Measurements from ENCODE around the gene KIF26A. TPM values are rescaled to one million over a fixed set of nuclear protein-coding genes. Genes with fewer than 3 reads are reported as not detected.

Gene KIF26A
- total RNA-seq, 2 donors from 2014 or later: 0.43 TPM; not detected in 1

DNA sequence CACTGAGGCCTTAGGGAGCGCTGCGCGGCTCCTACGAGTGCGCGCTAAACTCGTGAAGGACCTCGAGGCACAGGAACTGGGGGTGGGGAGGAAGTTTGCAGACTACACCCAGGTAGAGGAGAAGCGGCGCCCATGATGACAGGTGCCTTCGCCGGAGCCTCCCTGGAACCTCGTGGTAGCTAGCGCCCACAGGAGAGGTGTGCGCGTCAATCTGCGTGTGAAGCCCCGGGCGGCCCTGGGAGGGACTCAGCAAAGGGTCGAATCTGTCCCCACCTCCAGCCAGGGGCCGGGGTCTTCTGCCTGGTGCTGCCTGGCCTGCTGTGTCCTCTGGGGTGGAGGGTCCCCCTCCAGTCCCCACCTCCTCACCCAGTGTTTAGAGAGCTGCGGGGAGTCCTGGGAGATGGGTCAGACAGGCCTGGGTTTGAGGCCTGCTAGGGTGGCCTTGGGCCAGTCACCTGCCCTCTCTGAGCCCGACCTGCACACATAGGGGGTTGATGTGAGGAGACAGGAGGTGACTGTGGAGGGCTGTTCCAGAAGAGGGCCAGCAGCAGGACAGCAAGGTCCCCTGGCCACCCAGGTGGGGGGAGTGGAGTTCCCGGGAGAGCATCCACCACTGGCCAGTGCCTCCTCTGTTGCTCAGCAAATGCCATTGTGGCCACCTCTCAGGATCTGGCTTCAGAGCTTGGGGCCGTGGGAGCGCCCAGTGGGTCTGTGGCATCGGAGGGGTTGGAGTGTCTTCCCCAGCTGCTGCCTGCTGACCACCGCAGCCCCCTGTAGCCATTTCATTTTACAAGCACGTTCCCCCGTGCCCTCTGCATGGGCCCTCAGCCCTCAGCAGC is 20.2 kb upstream of the KIF26A start:
- Mint-ChIP-seq H3K9me3 (no peaks in the 10 kb centered on the region), H3K36me3 (no peaks in the 10 kb centered on the region), H3K27ac (no peak overlapping the region)
- DNase-seq (ENCODE audit: low spot score in 2 of 2): no peak
- ATAC-seq: no peak

DNA sequence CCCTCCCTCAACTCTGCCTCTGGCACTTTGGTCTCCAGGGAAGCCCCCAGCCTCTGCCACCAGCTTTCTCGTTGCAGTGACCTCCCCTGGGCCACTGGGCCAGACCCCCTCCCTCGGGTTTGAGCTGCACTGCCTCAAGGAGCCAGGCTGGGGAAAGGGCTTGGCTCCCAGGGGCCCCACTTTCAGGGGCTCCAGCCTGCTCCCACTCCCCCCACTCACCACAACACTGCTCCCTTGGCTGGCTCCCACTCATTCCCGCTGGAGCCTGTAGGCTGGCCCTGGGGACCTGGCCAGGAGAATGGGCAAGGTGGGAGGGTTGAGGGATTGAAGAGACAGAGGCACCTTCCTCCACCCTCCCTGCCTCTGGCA is 19.3 kb upstream of the KIF26A start:
- H3K36me3 Mint-ChIP-seq: peaks cover 5 to 6% of the 10 kb centered on the region in 2 donors
- H3K9me3 Mint-ChIP-seq: peaks cover 5 to 6% of the 10 kb centered on the region in 2 donors
- peak overlapping the region in 1 of 2 donors; percentile 14 for H3K27ac Mint-ChIP-seq
- ATAC-seq (no peak), DNase-seq (ENCODE audit: low spot score in 2 of 2) (no peak)

DNA sequence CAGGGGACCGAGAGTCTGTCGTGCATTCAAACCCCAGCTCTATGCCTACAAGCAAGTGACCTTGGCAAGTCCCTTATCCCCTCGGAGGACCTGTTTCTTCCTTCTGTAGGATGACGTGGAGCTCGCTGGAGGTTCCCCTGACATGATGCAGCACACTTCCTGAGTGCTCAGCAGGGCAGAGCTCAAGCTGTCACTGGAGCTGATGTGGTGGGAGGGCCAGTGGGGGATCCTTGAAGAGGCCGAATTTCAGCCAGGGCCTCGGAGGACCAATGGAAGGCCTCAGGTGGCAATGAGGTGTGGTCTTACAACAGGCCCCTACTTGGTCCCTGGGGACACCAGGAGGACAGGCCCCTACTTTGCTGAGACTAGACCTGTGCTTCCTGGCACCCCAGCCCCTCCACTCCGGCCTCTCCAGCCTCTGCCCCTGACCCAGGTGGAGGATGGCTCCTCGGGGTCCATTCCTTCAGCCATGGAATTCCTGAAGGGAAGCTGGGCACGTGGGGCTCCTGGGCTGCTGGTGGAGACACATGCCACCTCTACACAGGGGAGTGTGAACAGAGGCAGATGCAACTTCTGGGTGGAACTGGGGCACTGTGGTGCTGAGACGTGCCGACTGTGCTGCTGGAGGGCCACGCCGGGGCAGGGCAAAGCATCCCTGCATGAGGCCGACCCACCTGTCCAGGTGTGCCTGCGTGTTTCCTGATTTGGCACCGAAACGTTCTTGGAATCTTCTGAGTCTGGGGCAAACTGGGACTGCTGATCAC is 18.7 kb upstream of the KIF26A start:
- ATAC-seq (no peak), DNase-seq (ENCODE audit: low spot score in 2 of 2) (no peak)
- peaks cover 6 to 9% of the 10 kb centered on the region in 2 donors for H3K9me3 Mint-ChIP-seq
- peaks cover 5 to 9% of the 10 kb centered on the region in 2 donors for H3K36me3 Mint-ChIP-seq
- H3K27ac Mint-ChIP-seq: no peak overlapping the region

DNA sequence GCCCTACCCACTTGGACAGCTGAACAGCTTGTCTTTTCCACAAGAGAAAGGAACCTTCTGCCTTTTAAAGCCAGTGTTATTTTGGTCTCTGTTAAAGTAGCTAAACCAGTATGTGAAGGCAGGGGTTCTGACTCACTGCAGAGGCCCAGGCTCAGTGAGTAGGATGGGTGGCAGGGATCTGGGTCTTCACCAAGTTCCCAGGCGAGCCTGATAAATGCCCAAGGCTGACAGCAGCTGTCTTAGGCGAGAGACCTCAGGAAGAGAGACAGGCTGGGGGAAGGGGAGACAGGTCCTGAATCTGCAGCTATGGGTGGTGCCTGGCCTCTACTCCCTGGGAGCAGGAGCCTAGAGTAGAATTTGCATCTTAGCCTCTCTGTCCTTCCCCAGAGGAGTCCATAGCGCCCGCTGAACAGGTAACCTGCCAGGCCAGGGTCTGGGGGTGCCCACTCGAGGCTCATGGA is 18.1 kb upstream of the KIF26A start:
- no peak for DNase-seq (ENCODE audit: low spot score in 2 of 2)
- H3K36me3 Mint-ChIP-seq: peaks cover 10 to 13% of the 10 kb centered on the region in 2 donors
- H3K27ac Mint-ChIP-seq: no peak overlapping the region
- H3K9me3 Mint-ChIP-seq: peaks cover 10 to 14% of the 10 kb centered on the region in 2 donors
- ATAC-seq: no peak

DNA sequence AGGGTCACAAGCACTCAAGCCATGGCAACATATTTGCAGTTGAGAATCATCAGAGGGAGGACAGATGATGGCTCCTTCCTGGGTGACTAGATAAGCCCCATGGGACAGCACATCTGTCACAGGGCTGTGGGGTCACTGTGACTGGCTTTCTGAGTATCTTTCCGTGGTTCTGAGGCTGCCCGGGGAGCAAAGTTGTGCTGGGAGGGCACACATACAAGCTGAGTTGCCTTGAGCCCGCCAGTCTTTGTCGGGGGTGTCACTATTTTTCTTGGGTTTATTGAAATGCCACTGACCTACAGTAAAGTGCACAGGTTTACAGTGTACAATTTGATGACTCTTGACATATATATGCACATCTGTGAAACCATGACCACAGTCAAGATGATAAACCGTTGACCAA is 17.2 kb upstream of the KIF26A start:
- H3K27ac Mint-ChIP-seq: no peak overlapping the region
- ATAC-seq (no peak), DNase-seq (ENCODE audit: low spot score in 2 of 2) (no peak)
- peaks cover 11 to 22% of the 10 kb centered on the region in 2 donors for H3K9me3 Mint-ChIP-seq
- H3K36me3 Mint-ChIP-seq: peaks cover 12 to 17% of the 10 kb centered on the region in 2 donors

GRCh38 chr14:104123879-104124278 is 14.5 kb upstream of the KIF26A start:
- ATAC-seq (no peak), DNase-seq (ENCODE audit: low spot score in 2 of 2) (no peak)
- peaks cover 18 to 36% of the 10 kb centered on the region in 2 donors for H3K9me3 Mint-ChIP-seq
- no peak overlapping the region for H3K27ac Mint-ChIP-seq
- peaks cover 21 to 22% of the 10 kb centered on the region in 2 donors for H3K36me3 Mint-ChIP-seq

DNA sequence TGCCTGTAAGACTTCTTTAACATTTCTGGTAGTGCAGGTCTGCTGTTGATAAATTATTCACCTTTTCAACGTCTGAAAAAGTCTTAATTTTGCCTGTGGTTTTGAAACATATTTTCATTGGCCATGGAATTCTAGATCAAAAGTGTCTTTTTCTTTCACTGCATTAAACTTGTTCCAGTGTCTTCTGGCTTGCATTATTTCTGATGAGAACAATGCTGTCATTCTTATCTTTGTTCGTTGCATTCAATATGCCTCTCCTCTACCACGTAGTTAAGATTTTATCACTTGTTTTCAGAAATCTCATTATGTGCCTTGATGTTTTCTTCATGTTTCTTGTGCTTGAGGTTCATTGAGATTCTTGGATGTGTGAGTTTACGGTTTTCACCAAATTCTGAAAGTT is 13.4 kb upstream of the KIF26A start:
- ATAC-seq: no peak
- Mint-ChIP-seq H3K27ac (no peak overlapping the region), H3K36me3 (peaks cover 30 to 32% of the 10 kb centered on the region in 2 donors), H3K9me3 (peaks cover 28 to 45% of the 10 kb centered on the region in 2 donors)
- no peak for DNase-seq (ENCODE audit: low spot score in 2 of 2)

DNA sequence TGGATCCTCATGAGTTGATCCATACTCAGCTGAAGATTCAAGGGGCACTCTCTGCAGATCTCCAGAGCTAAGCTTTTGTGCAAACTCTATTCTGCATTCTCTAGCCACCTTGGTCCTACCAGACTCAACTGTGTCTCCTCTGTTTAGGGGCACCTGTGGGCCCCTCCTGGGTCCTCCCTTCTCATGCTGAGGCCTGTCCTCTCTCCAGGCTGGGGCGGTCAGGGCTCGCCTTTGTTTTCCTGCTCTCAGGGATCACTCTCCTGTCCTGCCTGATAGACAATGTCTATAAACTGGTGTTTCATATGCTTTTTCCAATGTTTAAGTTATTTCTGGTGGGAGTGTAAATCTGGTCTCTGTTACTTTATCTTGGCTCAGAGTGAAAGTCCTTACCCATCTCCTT is 11.6 kb upstream of the KIF26A start:
- peaks cover 34 to 35% of the 10 kb centered on the region in 2 donors for H3K36me3 Mint-ChIP-seq
- H3K9me3 Mint-ChIP-seq: peaks cover 28 to 48% of the 10 kb centered on the region in 2 donors
- no peak for ATAC-seq
- DNase-seq (ENCODE audit: low spot score in 2 of 2): no peak
- H3K27ac Mint-ChIP-seq: no peak overlapping the region

- no peak for ATAC-seq
- H3K36me3 Mint-ChIP-seq: peaks cover 30% of the 10 kb centered on the region in 2 donors
- H3K9me3 Mint-ChIP-seq: peaks cover 24 to 43% of the 10 kb centered on the region in 2 donors
- H3K27ac Mint-ChIP-seq: no peak overlapping the region
- no peak for DNase-seq (ENCODE audit: low spot score in 2 of 2)
Observed at GRCh38 chr14:104128981-104129380, 9.4 kb upstream of the KIF26A start.

GRCh38 chr14:104129556-104129955 is 8.8 kb upstream of the KIF26A start:
- peaks cover 26 to 29% of the 10 kb centered on the region in 2 donors for H3K36me3 Mint-ChIP-seq
- no peak overlapping the region for H3K27ac Mint-ChIP-seq
- ATAC-seq (no peak), DNase-seq (ENCODE audit: low spot score in 2 of 2) (no peak)
- peaks cover 21 to 39% of the 10 kb centered on the region in 2 donors for H3K9me3 Mint-ChIP-seq

DNA sequence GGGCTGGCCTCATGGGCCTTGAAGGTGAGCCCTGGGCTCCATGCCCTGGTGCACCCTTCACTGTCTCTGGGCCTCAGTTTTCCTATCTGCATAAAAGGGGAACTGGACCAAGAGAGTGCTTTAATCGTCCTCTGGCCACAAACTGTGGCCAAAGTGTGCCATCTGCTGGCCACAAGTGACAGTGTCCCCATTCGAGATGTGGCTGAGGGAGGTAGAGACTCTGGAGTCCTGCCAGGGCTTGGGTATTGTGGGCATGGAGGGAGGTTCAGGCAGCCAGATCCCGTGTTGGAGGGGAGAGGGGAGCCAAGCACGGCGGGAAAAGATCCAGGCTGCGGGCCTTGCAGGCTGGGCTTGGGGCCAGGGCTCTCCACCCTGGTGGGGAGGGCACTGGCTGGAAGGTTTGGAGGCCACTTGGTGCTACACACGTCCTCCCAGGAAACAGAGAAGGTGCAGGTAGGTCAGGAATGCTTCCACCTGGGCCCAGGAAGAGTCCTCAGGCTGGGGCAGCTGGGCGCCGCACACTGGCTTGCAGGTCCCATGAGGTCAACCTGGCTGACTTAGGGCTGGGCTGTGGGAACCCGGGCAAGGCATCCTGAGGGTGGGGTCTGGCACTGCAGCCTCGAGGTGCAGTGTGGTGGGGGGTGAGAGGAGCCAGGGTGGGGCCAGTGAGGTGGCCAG is 7.3 kb upstream of the KIF26A start:
- H3K27ac Mint-ChIP-seq: no peak overlapping the region
- ATAC-seq: peak in 1 of 2 donors; percentile 61
- no peak for DNase-seq (ENCODE audit: low spot score in 2 of 2)

GRCh38 chr14:104131968-104132732 is 6.2 kb upstream of the KIF26A start:
- Mint-ChIP-seq H3K36me3 (peaks cover 13 to 14% of the 10 kb centered on the region in 2 donors), H3K27ac (no peak overlapping the region), H3K9me3 (peaks cover 9 to 18% of the 10 kb centered on the region in 2 donors)
- no peak for ATAC-seq
- DNase-seq (ENCODE audit: low spot score in 2 of 2): no peak

More for the DNA sequence above, 7.3 kb upstream of the KIF26A start:
- Mint-ChIP-seq H3K9me3 (peaks cover 17 to 27% of the 10 kb centered on the region in 2 donors), H3K36me3 (peaks cover 17 to 23% of the 10 kb centered on the region in 2 donors)

- peaks cover 9 to 17% of the 10 kb centered on the region in 2 donors for H3K9me3 Mint-ChIP-seq
- ATAC-seq: no peak
- DNase-seq (ENCODE audit: low spot score in 2 of 2): no peak
- peaks cover 12 to 13% of the 10 kb centered on the region in 2 donors for H3K36me3 Mint-ChIP-seq
- H3K27ac Mint-ChIP-seq: no peak overlapping the region
Observed at GRCh38 chr14:104132981-104133380, 5.4 kb upstream of the KIF26A start.

DNA sequence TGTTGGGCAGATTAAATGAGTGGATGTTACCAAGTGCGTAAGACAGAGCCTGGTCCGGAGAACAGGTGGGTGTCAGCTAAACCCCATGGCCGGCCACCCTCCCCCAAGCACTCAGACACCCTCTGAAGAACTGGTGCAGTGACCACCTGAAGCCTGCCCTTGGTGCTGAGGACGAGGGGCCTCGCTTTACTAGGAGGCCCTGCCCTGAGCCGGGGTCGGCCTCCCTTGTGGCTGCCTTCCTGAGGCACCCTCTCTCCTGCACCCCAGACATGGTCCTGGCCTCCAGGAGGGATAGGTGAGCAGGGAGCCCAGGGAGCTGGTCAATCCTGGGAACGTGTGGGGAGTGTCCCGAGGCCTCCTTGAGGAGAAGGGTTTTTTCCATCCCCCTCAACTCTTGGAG is 4.9 kb upstream of the KIF26A start:
- no peak for ATAC-seq
- H3K36me3 Mint-ChIP-seq: peaks cover 12 to 13% of the 10 kb centered on the region in 2 donors
- DNase-seq (ENCODE audit: low spot score in 2 of 2): no peak
- H3K9me3 Mint-ChIP-seq: peaks cover 9 to 15% of the 10 kb centered on the region in 2 donors
- no peak overlapping the region for H3K27ac Mint-ChIP-seq

- no peak for ATAC-seq
- Mint-ChIP-seq H3K36me3 (peaks cover 10 to 11% of the 10 kb centered on the region in 2 donors), H3K27ac (no peak overlapping the region), H3K9me3 (peaks cover 7 to 10% of the 10 kb centered on the region in 2 donors)
- DNase-seq (ENCODE audit: low spot score in 2 of 2): no peak
Observed at GRCh38 chr14:104134061-104134965, 4.1 kb upstream of the KIF26A start.
